SK-N-SH (cell line): Measurements from ENCODE around the gene CUX1.

Source experiments
- CHD2 ChIP-seq: fragments of 150-350 bp; IDR thresholded peaks from 2 replicates; pipeline ENCODE4 v1.6.1; 2018; ENCODE audit warnings: low read length; ENCODE audit not compliant: partially characterized antibody
- GABPA ChIP-seq: IDR thresholded peaks from 2 replicates; pipeline ENCODE4 v1.4.0; 2012; ENCODE audit warnings: low read depth, mild to moderate bottlenecking
- MXI1 ChIP-seq: IDR thresholded peaks from 2 replicates; pipeline ENCODE4 v1.6.1; 2012; ENCODE audit warnings: mild to moderate bottlenecking, low read depth, low read length, improper control_type of control experiment
- NRF1 ChIP-seq: IDR thresholded peaks from 2 replicates; pipeline ENCODE4 v1.6.1; 2012; ENCODE audit warnings: low read depth, mild to moderate bottlenecking, low read length
- POLR2AphosphoS5 ChIP-seq: IDR thresholded peaks from 2 replicates; pipeline ENCODE4 v1.6.1; 2012; ENCODE audit warnings: low read depth, low read length
- RAD21 ChIP-seq: IDR thresholded peaks from 2 replicates; pipeline ENCODE4 v1.6.1; 2012; ENCODE audit warnings: mild to moderate bottlenecking, low read length
- RFX5 ChIP-seq: IDR thresholded peaks from 2 replicates; pipeline ENCODE4 v1.6.1; 2012; ENCODE audit warnings: mild to moderate bottlenecking, improper control_type of control experiment, low read length
- YY1 ChIP-seq: IDR thresholded peaks from 2 replicates; pipeline ENCODE4 v1.4.0; 2012; ENCODE audit warnings: low read depth, mild to moderate bottlenecking
- TF ChIP-seq, protein P1 (sequence below): fragments of 200-600 bp; sonication (generic); IDR thresholded peaks from 2 replicates; pipeline ENCODE4 v1.6.1; 2017; ENCODE audit warnings: antibody characterized with exemption, mild to moderate bottlenecking, moderate library complexity
- TF ChIP-seq, protein P2 (sequence below): IDR thresholded peaks from 2 replicates; pipeline ENCODE4 v1.6.1; 2012; ENCODE audit warnings: mild to moderate bottlenecking, low read depth, low read length, moderate library complexity
- TF ChIP-seq, protein P3 (sequence below): IDR thresholded peaks from 2 replicates; pipeline ENCODE4 v1.4.0; 2012; ENCODE audit warnings: low read depth, borderline replicate concordance
- TF ChIP-seq, protein P4 (sequence below): IDR thresholded peaks from 2 replicates; pipeline ENCODE4 v1.4.0; 2012; ENCODE audit warnings: low read depth

DNA sequence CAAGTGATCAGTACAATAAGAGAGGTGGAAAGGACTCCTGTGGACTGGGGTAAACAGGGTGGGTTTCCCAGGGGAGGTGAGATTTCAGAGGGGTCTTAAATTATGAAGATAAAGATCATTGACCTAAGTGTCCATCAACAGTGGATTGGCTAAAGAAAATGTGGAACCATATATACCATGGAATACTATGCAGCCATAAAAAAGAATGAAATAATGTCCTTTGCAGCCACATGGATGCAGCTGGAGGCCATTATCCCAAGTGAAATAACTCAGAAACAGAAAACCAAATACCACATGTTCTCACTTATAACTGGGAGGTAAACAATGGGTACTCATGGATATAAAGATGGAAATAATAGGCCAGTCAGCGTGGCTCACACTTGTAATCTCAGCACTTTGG, 28.9 kb upstream of the CUX1 start:
- TF ChIP-seq, protein P1, sequence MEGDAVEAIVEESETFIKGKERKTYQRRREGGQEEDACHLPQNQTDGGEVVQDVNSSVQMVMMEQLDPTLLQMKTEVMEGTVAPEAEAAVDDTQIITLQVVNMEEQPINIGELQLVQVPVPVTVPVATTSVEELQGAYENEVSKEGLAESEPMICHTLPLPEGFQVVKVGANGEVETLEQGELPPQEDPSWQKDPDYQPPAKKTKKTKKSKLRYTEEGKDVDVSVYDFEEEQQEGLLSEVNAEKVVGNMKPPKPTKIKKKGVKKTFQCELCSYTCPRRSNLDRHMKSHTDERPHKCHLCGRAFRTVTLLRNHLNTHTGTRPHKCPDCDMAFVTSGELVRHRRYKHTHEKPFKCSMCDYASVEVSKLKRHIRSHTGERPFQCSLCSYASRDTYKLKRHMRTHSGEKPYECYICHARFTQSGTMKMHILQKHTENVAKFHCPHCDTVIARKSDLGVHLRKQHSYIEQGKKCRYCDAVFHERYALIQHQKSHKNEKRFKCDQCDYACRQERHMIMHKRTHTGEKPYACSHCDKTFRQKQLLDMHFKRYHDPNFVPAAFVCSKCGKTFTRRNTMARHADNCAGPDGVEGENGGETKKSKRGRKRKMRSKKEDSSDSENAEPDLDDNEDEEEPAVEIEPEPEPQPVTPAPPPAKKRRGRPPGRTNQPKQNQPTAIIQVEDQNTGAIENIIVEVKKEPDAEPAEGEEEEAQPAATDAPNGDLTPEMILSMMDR = no peak
- no peak for TF ChIP-seq YY1
- TF ChIP-seq, protein P2, sequence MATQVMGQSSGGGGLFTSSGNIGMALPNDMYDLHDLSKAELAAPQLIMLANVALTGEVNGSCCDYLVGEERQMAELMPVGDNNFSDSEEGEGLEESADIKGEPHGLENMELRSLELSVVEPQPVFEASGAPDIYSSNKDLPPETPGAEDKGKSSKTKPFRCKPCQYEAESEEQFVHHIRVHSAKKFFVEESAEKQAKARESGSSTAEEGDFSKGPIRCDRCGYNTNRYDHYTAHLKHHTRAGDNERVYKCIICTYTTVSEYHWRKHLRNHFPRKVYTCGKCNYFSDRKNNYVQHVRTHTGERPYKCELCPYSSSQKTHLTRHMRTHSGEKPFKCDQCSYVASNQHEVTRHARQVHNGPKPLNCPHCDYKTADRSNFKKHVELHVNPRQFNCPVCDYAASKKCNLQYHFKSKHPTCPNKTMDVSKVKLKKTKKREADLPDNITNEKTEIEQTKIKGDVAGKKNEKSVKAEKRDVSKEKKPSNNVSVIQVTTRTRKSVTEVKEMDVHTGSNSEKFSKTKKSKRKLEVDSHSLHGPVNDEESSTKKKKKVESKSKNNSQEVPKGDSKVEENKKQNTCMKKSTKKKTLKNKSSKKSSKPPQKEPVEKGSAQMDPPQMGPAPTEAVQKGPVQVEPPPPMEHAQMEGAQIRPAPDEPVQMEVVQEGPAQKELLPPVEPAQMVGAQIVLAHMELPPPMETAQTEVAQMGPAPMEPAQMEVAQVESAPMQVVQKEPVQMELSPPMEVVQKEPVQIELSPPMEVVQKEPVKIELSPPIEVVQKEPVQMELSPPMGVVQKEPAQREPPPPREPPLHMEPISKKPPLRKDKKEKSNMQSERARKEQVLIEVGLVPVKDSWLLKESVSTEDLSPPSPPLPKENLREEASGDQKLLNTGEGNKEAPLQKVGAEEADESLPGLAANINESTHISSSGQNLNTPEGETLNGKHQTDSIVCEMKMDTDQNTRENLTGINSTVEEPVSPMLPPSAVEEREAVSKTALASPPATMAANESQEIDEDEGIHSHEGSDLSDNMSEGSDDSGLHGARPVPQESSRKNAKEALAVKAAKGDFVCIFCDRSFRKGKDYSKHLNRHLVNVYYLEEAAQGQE = no peak
- no peak for TF ChIP-seq MXI1
- no peak for TF ChIP-seq RAD21
- TF ChIP-seq POLR2AphosphoS5 = no peak
- no peak for TF ChIP-seq NRF1
- TF ChIP-seq, protein P3, sequence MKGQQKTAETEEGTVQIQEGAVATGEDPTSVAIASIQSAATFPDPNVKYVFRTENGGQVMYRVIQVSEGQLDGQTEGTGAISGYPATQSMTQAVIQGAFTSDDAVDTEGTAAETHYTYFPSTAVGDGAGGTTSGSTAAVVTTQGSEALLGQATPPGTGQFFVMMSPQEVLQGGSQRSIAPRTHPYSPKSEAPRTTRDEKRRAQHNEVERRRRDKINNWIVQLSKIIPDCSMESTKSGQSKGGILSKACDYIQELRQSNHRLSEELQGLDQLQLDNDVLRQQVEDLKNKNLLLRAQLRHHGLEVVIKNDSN = no peak
- no peak for TF ChIP-seq CHD2
- TF ChIP-seq, protein P4, sequence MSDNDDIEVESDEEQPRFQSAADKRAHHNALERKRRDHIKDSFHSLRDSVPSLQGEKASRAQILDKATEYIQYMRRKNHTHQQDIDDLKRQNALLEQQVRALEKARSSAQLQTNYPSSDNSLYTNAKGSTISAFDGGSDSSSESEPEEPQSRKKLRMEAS = no peak
- no peak for TF ChIP-seq RFX5
- TF ChIP-seq GABPA = no peak
